Endothelial cell of umbilical vein (primary cell): ENCODE results near the gene CHKB. TPM values are rescaled to one million over a fixed set of nuclear protein-coding genes. Genes with fewer than 3 reads are reported as not detected.

ENCODE experiments used
- BruUV-seq: library from RNA; stranded (reverse); fragments of 400-500 nt; replicated peaks from 2 replicates; lab custom pipeline; 2021; lab: Mats Ljungman, UMichigan
- CTCF ChIA-PET: fragments of 300-600, 350-600 bp; sonication (Branson Sonifier 250); formaldehyde crosslinking; loops from one replicate; lab custom pipeline; 2021; ENCODE audit warnings: antibody characterized with exemption, inconsistent platforms; lab: Charles Lee
- POLR2A ChIA-PET: fragments of 300-600, 350-600 bp; sonication (Branson Sonifier 250); formaldehyde crosslinking; loops from one replicate; lab custom pipeline; 2021; ENCODE audit warnings: antibody characterized with exemption, inconsistent platforms; lab: Charles Lee
- DNase-seq: peaks from one replicate; pipeline ENCODE4 v3.0.0-alpha.2; 2011; ENCODE audit warnings: low read depth, low spot score
- FAIRE-seq: peaks from 2 replicates; lab custom pipeline; 2011; peaks lifted over from hg19 to GRCh38; lab: Jason Lieb, UNC
- H2AFZ ChIP-seq: 2 replicates; pipeline ENCODE4 v1.6.0; 2012; ENCODE audit warnings: low read depth, low read length, control low read depth, inconsistent platforms
- H3K27ac ChIP-seq: 2 replicates; pipeline ENCODE4 v1.5.1; 2011; ENCODE audit warnings: low read depth, mild to moderate bottlenecking, control low read depth, low read length, moderate library complexity; ENCODE audit not compliant: insufficient read depth
- H3K27me3 ChIP-seq, 2 experiments: 2 replicates each; pipeline versions ENCODE4 v1.6.0 to v1.6.1; 2011; ENCODE audit warnings: low read length in 2 of 2, mixed read lengths in 1 of 2; ENCODE audit not compliant: control insufficient read depth in 2 of 2, insufficient read depth in 2 of 2
- H3K36me3 ChIP-seq, 2 experiments: 2 replicates in 1 of 2; 3 replicates in 1 of 2; pipeline ENCODE4 v1.5.1; 2011; ENCODE audit warnings: low read length in 2 of 2, mild to moderate bottlenecking in 1 of 2, moderate library complexity in 1 of 2; ENCODE audit not compliant: control insufficient read depth in 2 of 2, insufficient read depth in 2 of 2; ENCODE audit errors: extremely low read depth in 1 of 2
- H3K4me1 ChIP-seq: 3 replicates; pipeline ENCODE4 v1.5.1; 2011; ENCODE audit warnings: mild to moderate bottlenecking, low read length; ENCODE audit not compliant: control insufficient read depth, insufficient read depth; ENCODE audit errors: extremely low read depth
- H3K4me2 ChIP-seq: 2 replicates; pipeline ENCODE4 v1.6.1; 2011; ENCODE audit warnings: low read length, control low read depth, mixed read lengths; ENCODE audit not compliant: insufficient read depth
- H3K4me3 ChIP-seq, 3 experiments: fragments of 200-600 bp in 1 of 3; sonication (generic), shearing (Covaris generic) in 1 of 3; replicated peaks in 1 of 3; 2 replicates each; pipeline ENCODE4 v1.5.1; 2011 to 2016; ENCODE audit warnings: control low read depth in 3 of 3, low read length in 3 of 3, mild to moderate bottlenecking in 2 of 3, inconsistent platforms in 1 of 3, low read depth in 1 of 3, moderate library complexity in 1 of 3; ENCODE audit not compliant: insufficient read depth in 1 of 3
- H3K79me2 ChIP-seq: 2 replicates; pipeline ENCODE4 v1.6.0; 2012; ENCODE audit warnings: low read length, inconsistent platforms; ENCODE audit not compliant: control insufficient read depth, insufficient read depth
- H3K9ac ChIP-seq: replicated peaks from 2 replicates; pipeline ENCODE3; 2011; ENCODE audit warnings: low read length, control low read depth; ENCODE audit not compliant: insufficient read depth; ENCODE audit errors: extremely low read depth
- H3K9me1 ChIP-seq: replicated peaks from 3 replicates; pipeline ENCODE4 v1.6.0; 2011; ENCODE audit warnings: mild to moderate bottlenecking, low read length; ENCODE audit not compliant: control insufficient read depth, insufficient read depth; ENCODE audit errors: extremely low read depth
- H3K9me3 ChIP-seq: replicated peaks from 2 replicates; pipeline ENCODE4 v1.5.1; 2012; ENCODE audit warnings: low read length, inconsistent platforms; ENCODE audit not compliant: control insufficient read depth, insufficient read depth
- H4K20me1 ChIP-seq: replicated peaks from 2 replicates; pipeline ENCODE3; 2011; ENCODE audit warnings: mild to moderate bottlenecking, low read length; ENCODE audit not compliant: control insufficient read depth, insufficient read depth; ENCODE audit errors: extremely low read depth
- CTCF ChIP-seq, 2 donors: IDR thresholded peaks; 1 replicate in 1 of 2; 2 replicates in 1 of 2; pipeline ENCODE4 v1.5.1; 2011; ENCODE audit warnings: low read length in 2 of 2, mild to moderate bottlenecking in 2 of 2, moderate library complexity in 2 of 2, control low read depth in 1 of 2, inconsistent platforms in 1 of 2, low read depth in 1 of 2; ENCODE audit not compliant: insufficient read depth in 1 of 2; ENCODE audit errors: extremely low read depth in 1 of 2
- EZH2 ChIP-seq: IDR thresholded peaks from 2 replicates; pipeline ENCODE4 v1.6.1; 2012; ENCODE audit warnings: borderline replicate concordance, low read depth, mild to moderate bottlenecking, moderate library complexity, low read length, inconsistent platforms; ENCODE audit not compliant: severe bottlenecking
- FOS ChIP-seq: IDR thresholded peaks from 2 replicates; pipeline ENCODE4 v1.6.1; 2011; ENCODE audit warnings: mild to moderate bottlenecking, low read length, moderate library complexity, borderline replicate concordance; ENCODE audit not compliant: insufficient read depth
- GATA2 ChIP-seq: IDR thresholded peaks from 2 replicates; pipeline ENCODE4 v1.7.0; 2011; ENCODE audit warnings: low read depth, mild to moderate bottlenecking, moderate library complexity, mixed read lengths, low read length; ENCODE audit not compliant: insufficient read length, insufficient read depth
- MYC ChIP-seq: IDR thresholded peaks from one replicate; pipeline ENCODE4 v1.6.1; 2011; ENCODE audit warnings: mild to moderate bottlenecking, low read depth, low read length
- POLR2A ChIP-seq: IDR thresholded peaks from 2 replicates; pipeline ENCODE4 v1.6.1; 2012; ENCODE audit warnings: low read depth, mild to moderate bottlenecking, control low read depth, low read length
- POLR2AphosphoS5 ChIP-seq: IDR thresholded peaks from 2 replicates; pipeline ENCODE4 v1.6.1; 2012; ENCODE audit warnings: low read depth, mild to moderate bottlenecking, control low read depth, low read length, moderate library complexity; ENCODE audit not compliant: insufficient read depth
- dilution Hi-C: fragments of 300-500 bp; cut with MboI; formaldehyde crosslinking; loops from one replicate; pipeline ENCODE4 v1.15.0; 2019; ENCODE audit warnings: low sequenced_read_pairs; ENCODE audit not compliant: extremely low pct_ligation_motif_present
- intact Hi-C: fragments of 100-400 bp; cut with micrococcal nuclease; formaldehyde crosslinking; loops from one replicate; pipeline ENCODE4 v1.10.0; 2022
- polyA plus RNA-seq, 4 experiments: library from polyadenylated mRNA; depleted of rRNA in 3 of 4; stranded (reverse) in 3 of 4; unstranded in 1 of 4; fragments of >200 nt; gene quantifications; 2 replicates each; pipeline versions ENCODE4 v1.2.1 to v1.2.3, GENCODE V29; 2011 to 2012; ENCODE audit warnings: missing spikeins in 1 of 4
- total RNA-seq: library from RNA; stranded (reverse); gene quantifications from 2 replicates; pipeline ENCODE4 v1.2.3, GENCODE V29; 2021
- TF ChIP-seq, protein P1 (sequence below): IDR thresholded peaks from 2 replicates; pipeline ENCODE4 v1.6.1; 2011; ENCODE audit not compliant: insufficient read depth, insufficient read length

CHKB gene
- total and polyA plus RNA-seq, 2 donors (not counting 3 experiments of a cell fraction or from before 2014, with no cell fraction given), result 62.4 to 70.6 TPM

GRCh38 chr22:50606946-50607658 is 24.5 kb upstream of the CHKB start:
- H3K79me2 ChIP-seq, result no peaks in the 10 kb centered on the region
- no peak overlapping the region for H3K27ac ChIP-seq
- intact Hi-C loops, result no loop called here
- no peaks in the 10 kb centered on the region for H3K36me3 ChIP-seq
- no peaks in the 10 kb centered on the region for H3K9me1 ChIP-seq
- H4K20me1 ChIP-seq, result no peaks in the 10 kb centered on the region
- H3K4me3 ChIP-seq, result no peak overlapping the region
- dilution Hi-C loops, result no loop called here
- no peak overlapping the region for H2AFZ ChIP-seq
- TF ChIP-seq FOS (no peak), POLR2A (no peak), EZH2 (no peak), POLR2AphosphoS5 (no peak), MYC (no peak), CTCF (IDR thresholded peaks at IDR 0.05; ENCODE audit: extremely low read depth in 1 of 2, insufficient read depth in 1 of 2, low read depth in 1 of 2, low read length in 2 of 2) (no peak), GATA2 (no peak)
- TF ChIP-seq, protein P1, sequence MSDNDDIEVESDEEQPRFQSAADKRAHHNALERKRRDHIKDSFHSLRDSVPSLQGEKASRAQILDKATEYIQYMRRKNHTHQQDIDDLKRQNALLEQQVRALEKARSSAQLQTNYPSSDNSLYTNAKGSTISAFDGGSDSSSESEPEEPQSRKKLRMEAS, result no peak
- no peak for FAIRE-seq
- H3K9me3 ChIP-seq, result no peaks in the 10 kb centered on the region
- peaks cover 23 to 29% of the 10 kb centered on the region in 2 experiments for H3K27me3 ChIP-seq
- H3K4me2 ChIP-seq, result no peak overlapping the region
- H3K9ac ChIP-seq, result no peak overlapping the region
- ChIA-PET POLR2A (no interaction called here), CTCF (interaction anchor here (1.4 to 3.0 kb wide), 2 partner anchors 14 to 31 kb away, joined by 5 to 18 read pairs; no protein-coding TSS in a partner anchor)
- no peak for DNase-seq
- H3K4me1 ChIP-seq, result no peaks in the 10 kb centered on the region
- BruUV-seq, result no TSS peak
